ENCODE data around the gene VSIG2.

VSIG2 gene

DNA sequence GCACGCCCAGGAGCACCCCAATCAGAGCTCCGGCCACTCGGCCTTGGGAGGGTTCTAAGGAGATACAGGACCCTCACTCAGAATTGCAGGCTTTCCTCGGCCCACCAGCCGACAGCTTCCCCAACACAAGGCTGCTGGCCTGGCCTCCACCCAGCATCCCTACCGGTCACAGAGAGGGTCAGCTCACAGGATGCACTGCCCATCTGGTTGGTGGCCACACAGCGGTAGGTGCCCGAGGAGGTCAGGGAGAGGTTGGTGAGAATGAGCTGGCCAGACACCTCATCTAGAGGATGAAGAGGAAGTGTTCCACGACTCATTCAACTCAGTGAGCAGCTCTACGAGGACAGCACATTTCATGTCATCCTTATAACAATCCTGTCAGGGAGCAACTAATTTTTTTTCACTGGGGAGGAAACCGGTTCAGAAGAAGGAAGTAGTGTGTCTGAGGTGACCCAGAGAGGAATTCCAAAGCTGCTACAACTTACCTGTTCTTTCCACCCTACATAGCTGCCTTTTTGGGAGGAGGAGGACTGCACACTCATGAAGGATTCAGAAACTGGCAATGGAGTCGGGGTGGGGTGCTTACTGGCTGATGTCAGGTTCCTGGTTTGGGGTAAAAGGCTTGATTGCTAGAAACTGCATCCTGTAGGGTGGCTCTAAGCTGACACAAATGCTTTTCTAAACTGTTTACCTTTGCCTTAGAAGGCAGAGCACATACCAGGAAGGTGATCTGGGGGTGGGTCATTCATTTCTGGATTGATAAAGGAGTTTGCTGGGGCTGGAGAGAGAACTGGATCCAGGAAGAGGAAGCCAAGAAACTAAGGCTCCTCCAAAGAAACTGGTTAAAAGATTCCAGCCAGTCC is 3.3 kb downstream of the VSIG2 start:
- DNase-seq (ENCODE audit: low read depth): peak; percentile 45

DNA sequence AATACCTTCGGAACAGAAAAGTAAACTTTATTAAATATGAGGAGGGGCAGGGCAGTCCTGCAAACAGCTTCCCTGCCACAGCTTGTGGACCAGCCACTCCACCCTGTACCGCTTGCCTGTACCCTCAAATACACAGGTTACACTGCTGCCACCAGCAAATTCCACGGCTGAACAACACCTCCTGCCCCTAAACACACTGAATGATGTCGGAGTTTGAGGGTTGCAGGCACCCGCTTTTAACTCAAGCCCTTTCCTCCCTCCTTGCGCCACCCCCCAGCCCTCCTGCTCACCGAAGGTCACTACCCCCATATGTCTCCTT is 4.0 kb downstream of the VSIG2 start:
- DNase-seq (ENCODE audit: low read depth): no peak

DNA sequence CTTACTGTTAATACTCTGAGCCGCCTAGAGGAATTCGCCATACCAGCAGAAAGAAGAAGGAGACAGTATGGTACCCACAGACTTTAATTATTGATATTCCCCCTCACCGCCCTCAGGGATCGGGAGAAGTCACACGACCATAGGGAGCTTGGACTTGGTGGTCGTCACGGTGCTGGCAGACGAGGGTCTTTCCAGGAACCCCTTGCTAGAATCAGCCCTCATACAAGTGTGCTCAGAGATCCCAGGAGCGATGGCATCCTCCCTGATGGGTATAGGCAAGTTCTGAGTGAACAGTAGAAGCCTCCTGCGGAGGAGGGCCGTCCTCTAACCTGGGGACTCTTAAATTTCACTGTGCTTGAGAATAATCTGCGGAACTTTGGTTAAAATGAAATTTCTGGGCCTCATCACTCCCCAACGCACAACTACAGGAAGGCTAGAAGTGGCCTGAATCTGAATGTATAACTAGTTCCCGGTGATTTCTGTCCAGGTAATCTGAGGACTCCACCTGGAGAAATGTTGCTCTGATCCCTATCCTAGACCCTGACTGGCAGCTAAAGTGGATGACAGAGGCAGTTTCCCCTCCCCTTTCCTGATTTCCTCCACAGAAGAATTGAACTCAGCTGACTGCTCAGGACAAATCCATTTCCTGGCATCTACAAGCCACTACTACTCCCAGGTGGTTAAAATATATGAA is 4.5 kb downstream of the VSIG2 start:
- DNase-seq (ENCODE audit: low read depth): no peak

DNA sequence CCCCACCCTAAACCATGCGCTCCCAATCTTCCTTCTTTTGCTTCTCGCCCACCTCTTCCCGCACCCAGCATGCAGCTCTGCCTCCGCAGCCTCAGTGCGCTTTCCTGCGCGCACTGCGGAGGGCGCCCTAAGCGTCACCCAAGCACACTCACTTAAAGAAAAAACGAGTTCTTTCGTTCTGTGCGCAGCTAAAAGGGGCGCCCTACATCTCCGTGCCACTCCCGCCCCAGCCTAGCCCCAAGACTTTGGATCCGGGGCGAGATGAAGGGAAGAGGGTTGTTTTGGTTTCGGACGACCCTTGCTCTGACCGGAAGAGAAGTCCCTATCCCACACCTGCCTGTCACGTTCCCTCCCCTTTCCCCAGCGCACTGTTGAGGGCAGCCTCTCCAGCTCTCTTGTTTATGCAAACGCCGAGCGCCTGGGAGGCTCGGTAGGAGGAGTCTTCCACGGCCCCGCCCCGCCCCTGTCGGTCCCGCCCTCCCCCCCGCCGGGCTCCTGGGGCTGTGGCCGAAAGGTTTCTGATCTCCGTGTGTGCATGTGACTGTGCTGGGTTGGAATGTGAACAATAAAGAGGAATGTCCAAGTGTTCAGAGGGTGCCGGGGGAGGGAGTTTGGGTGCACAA is 5.3 kb downstream of the VSIG2 start:
- DNase-seq (ENCODE audit: low read depth): no peak

DNA sequence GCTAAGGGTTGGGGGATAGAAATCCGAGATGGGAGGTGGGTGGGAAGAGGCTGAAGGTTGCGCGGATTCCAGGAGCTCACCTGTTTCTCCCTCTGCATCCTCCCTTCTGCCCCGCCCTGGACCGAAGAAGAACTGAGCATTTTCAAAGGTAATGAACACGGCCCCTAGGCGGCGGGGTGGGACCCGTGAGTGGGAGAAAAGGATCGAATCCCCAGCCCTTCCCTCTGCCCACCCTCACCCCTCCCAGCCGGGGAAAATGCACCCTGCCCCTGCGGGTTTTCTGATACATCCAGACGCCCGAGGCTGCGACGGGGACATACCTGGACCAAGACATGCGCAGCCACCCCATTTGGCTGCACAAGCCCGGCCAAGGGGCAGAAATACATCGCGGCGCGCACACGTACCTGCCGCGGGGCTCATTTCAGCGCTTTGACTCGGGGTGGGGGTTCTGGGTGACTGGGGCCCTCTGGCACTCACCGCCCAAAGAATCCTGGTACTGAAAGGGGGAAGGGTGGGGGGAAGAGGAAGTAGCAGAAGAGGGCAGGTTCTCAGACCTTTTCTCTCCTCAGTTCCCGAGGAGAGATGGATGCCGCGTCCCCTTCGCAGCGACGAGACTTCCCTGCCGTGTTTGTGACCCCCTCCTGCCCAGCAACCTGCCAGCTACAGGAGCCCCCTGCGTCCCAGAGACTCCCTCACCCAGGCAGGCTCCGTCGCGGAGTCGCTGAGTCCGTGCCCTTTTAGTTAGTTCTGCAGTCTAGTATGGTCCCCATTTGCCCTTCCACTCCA is 6.0 kb downstream of the VSIG2 start:
- no peak for DNase-seq (ENCODE audit: low read depth)

DNA sequence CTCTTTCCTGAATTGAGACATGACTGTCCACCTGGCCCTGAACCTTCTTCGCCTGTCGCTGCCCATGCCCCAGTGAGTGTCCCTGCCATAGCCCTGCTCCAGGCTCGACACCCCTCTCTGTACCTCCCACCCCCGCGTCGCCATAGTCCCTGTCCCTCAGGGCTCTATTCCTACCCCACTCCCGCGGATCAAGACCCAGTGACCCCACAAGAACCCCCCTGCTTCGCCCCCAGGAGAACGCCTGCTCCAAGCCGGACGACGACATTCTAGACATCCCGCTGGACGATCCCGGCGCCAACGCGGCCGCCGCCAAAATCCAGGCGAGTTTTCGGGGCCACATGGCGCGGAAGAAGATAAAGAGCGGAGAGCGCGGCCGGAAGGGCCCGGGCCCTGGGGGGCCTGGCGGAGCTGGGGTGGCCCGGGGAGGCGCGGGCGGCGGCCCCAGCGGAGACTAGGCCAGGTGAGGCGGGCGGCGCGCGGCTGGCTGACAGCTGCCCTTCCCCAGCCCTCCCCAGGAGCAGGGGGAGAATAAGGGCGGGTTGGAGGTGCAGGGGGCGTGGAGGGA is 6.7 kb downstream of the VSIG2 start:
- DNase-seq (ENCODE audit: low read depth): no peak

DNA sequence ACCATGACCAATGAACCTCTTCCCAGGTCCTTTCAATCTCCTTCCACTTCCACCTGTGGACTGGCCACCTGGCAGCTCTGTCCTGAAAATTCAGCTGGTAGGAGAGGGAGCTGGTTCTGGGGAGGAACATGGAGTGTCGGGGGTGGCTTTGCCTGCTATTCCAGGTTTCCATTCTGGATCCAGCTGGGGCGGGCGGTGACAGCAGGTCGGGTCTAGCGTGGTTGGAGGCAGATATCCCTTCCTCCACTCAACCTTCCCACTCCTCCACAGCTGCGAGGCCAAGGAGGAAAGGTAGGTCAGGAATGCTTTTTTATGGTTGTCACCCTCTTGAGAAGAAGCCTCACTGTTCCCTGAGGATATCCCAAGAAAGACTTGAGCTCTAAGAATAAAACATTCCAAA is 9.0 kb downstream of the VSIG2 start:
- DNase-seq (ENCODE audit: low read depth): no peak

DNA sequence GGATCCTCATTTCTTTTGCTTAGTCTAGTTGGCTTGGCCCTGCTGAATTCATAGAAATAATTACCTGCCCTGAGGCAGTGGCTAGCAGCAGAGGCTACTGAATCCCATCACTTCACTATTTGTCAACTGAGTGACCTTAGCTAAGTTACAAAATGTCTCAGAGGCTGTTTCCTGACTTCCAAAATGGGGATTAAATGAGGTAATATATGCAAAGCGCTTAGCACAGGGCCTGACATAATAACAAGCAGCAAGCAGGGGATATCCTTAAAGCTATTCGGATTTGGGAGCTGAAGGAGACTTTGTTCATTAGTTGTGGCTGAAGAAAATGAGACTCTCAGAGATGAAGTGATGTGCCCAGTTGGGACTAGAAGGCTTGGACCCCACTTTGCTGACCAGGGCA is 9.5 kb downstream of the VSIG2 start:
- no peak for DNase-seq (ENCODE audit: low read depth)

DNA sequence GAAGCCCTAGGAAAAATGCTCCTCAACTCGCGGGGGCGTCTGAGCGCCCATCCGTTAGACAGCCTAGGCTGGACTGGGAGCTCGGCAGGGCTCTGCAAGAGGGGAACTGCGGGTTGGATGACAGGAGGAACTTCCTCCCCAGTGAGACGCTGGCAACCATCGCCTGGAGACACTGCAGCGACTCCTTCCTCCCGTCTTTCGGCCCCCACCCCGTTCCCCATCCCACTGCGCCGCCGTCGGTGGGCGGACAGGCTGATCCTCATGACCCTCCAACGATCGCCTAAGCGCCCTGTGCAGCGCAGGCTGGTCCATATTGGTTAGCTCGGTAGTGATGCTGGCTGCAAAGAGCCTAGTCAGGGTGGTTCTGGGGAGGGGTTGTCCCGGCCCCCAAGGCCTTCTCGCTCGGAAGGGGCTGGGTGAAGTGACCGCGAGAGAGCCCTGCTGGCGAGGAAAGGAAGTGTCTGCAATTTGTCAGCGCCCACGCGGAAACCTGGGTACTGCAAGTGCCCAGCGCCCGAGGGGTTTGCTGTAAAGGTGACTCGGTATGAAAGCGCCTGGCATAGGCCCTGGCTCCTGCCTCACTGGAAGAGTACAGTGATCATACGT is 11.7 kb downstream of the VSIG2 start:
- DNase-seq (ENCODE audit: low read depth): no peak

DNA sequence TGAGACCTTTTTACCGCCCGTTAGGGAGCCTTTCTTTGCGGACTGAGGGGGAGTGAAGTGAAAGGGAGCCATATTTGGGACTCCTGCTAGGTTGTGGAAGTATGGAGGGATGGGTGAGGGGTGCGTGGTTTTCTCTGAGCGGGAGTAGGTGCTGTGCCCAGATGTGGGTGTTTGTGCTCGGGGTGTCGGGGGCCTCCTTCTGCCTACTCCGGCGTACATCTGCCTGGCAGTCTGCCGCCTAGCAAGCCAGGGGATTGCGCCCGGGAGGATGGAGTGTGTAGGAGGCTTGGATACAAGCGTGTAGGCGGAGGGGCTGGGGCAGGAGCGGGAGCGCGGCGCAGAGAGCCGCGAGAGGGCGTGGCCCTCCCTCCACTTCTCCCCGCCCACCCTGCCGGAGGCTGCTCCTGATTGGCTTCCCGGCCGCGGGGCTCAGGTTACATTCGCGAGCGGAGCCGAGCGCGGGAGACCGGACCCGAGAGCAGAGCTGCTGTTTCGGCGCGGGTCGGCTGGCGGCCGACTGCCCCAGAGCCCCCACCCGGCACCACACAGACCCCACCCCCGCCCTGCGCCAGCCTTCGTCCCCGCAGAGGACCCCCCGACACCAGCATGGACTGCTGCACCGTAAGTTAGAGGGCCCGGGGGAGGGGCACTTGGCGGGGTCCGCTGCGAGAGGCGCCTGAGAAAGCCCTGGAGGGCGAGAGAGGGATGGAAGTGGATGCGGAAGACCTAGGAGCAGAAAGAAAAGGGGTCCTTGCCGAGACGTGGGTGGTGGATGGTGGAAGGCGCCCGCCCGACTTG is 12.4 kb downstream of the VSIG2 start, which contains the start of gene NRGN:
Gene NRGN, plus strand, starts transcription at position 464 of the 798 bp plus-strand sequence. Its CDS starts 143 bp downstream, at position 607.
- DNase-seq (ENCODE audit: low read depth): peak; percentile 41

DNA sequence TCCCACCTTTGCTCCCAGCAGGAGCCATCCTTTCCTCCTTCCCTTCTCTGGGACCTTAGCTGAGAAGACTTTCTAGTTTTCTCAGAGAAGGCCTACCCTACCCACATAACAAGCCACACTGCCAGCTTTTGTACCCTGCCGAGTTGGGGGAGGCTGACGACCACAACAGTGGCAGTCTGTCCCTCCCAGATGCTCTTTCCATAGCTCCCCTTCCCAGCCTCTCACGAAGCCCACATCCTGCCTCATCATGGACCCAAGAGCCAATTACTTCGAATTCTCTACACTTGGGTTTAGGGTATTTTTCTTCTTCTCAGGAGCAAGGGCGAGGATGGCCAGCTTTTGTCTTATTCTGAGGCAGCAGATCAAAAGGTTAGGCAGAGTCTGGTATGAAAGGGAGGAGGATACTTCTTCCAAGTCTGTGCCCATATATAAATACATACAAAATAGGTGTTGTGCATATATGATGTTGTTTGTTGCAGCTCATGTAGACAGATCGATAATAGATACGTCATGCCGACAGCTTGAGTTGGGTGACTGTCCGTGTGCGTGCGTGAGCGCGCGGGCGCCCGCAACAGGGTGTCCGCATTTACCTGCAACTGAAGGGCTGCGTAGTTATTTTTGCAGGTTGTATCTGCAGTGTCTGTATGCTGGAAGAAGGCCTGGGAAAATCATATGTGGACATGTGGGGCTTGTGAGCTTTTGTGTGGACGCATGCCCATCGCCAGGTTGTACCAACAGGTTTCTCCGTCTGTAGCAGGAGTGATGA is 13.2 kb downstream of the VSIG2 start:
- no peak for DNase-seq (ENCODE audit: low read depth)

DNA sequence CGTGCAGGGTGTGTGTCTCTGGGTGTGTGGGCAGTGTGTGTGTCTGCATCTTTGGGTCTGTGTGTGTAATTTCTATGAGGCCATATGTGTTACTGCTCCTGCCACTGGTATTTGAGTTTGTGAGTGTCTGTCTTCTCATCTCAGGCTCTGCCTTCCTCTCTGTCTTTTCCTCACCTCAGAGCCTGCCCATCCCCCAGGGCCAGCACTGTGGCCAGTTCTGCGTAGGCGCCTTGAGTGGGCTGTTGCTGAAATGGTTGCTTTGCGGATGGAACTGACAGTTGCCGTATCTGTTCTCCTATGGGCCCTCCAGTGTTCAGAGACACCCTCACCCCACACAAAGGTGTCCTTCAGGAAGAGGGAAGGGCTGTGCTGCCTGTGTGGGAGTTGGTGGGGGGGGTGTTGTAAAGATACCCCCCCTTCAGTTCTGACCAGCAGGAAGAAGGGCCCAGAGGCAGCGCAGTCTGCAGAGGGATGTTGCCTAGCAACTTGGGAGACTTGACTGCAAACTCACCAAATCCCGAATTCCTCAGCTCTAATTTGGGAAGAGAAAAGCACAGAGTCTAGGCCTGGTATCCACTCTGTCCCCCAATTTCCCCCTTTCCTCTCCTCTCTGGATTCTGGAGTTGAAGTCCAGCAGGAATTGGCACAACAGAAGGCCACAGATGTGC is 14.3 kb downstream of the VSIG2 start:
- no peak for DNase-seq (ENCODE audit: low read depth)

DNA sequence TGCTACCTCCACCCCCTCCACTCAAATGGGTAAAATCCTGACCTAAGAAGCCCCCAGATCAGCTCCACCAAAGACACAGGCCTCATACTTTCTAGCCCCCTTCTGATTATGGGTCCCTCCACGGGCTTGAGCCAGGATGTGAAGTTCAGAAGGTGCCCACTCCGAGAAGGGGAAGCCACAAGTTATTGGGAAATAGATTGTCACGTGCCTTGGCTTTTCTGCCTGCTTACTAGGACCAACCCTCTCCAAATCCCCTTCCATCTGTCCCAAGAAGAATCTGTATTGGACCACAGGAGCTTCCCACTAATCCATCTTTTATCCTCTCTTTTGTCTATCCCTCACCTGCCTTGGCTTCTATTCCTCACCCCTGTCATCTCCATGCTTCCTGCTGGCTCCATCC is 15.3 kb downstream of the VSIG2 start:
- DNase-seq (ENCODE audit: low read depth): no peak

DNA sequence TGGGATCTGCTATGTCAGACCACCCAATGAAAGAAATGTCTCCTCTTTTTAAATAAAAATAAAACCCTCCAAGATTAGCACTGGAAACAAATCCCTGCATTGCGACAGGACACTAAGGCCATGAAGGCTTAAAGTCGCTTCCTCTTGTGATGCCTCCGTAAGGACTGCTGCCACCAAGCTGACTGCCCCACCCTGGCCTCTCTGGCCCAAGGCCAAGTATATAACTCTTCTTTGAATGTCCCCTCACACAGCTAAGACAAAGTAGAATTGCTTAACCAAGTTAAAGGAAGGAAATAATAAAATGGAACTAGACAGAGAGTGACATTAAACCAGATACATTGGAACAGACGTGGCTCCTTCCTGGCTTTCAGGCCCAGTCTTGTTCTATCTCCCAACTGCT is 19.8 kb downstream of the VSIG2 start:
- DNase-seq (ENCODE audit: low read depth): no peak

DNA sequence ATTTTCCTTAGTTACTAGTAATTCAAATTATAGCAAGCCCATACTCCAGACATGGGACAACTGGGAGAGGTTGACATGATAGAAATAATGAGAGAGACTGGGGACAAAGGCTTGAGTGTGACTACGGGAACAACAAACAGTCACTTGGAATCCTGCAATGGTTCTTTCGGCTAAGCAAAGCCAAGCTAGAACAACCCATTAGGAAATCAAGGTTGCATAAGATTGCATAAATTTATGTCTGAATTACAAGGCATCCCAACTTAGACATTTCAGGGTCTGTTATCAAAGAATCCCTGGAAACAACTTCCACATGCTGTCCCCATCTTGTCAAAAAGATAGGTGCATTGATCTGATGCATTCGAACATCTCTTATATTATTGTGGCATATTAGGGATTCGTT is 22.5 kb downstream of the VSIG2 start:
- no peak for DNase-seq (ENCODE audit: low read depth)

DNA sequence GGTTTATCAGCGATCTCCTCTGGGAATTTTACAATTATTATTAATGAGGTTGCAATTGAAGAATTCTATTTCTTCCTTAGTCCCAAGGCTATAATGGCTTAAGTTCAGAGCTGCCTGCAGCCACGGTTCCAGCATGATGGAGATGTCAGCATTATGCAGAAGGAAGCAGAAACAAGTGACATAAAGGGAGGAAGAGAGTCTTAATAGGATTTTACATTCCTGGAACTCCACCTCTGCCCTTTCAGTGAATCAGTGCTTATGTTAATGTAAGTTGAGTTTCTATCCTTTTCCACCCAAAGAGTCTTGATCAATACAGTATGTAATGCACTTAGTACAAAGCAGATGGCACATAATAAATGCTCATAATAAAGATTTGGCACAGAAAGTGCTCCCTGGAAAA is 23.9 kb downstream of the VSIG2 start:
- DNase-seq (ENCODE audit: low read depth): no peak

DNA sequence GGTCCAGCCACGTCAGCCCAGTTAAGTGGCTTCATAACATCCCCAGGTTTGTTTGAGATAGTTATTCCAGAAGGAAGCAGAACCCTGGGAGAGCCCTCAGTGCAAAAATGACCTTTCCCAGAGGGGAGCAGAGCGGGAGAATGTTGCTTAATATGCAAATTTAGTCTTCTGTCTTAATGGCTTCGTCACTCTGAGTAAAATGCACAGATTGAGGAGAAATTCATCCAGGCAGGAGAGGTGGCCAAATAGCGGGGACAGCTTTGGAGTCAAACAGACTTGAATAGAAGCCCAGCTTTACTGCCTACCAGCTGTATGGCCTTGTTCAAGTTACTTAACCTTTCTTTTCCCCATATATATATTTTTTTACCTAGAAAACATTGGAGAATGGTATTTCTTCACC is 24.6 kb downstream of the VSIG2 start:
- DNase-seq (ENCODE audit: low read depth): no peak

DNA sequence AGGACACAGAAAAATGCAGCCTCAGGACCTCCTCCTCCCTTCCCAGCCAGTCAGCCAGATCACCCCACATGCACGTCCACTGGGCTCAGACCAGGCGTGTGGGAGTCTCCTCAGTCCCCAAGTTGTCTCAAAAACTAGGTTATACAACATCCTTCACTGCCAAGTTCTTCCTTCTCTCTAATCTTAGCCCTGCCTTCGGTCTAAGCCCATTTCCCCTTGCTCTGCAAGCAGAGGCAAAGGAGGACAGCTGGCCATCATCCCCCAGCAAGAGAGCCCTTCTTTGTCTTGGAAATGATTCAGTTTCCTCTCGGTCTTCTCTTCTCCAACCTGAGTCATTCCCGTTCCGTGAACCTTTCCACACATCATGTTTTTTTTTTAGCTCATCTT is 26.3 kb downstream of the VSIG2 start:
- no peak for DNase-seq (ENCODE audit: low read depth)

DNA sequence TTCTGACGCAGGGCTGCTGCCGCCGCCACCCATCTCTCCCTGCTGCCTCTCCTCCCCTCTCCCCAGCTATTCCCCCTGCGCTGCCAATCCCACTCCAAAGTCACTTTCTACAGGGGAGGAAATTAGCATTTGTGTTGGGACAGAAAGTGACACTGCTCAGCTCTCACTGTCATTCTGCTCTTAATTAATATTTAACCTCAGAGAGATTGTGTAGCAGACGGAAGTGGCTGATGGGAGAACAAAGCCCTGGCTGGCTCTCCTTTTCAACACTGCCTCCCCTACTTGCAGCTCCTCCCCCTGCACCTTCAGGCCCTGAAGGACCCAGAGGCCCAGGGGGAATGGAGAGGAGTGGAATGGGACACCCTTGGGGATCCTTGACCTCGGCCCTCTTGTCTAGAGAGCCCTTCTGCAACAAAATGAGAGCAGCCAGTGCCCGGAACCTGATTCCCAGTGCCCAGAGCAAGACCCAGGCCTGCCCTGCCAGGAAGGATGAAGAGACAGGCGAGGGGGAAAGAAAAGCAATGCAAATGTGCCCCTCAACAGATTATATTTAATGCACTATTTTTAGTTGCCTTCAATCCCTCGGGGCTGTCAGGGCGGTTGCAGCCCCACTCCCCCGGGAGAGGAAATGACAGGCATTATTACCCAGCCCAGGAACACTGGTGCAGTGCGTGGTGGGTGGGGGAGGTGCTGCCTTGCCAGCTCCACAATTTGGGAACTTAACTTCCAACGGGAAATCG is 26.9 kb downstream of the VSIG2 start:
- no peak for DNase-seq (ENCODE audit: low read depth)

Measured in HS-5 (cell line).